H1 (cell line): ENCODE data around the gene TMEM25. TPM values are rescaled to one million over a fixed set of nuclear protein-coding genes. Genes with fewer than 3 reads are reported as not detected.

Source experiments
- CTCF ChIA-PET: fragments of 300-600 bp; sonication (Branson Sonifier 250); formaldehyde crosslinking; loops from one replicate; lab custom pipeline; 2021; ENCODE audit not compliant: partially characterized antibody; lab: Charles Lee
- POLR2A ChIA-PET: fragments of 300-600 bp; sonication (Branson Sonifier 250); formaldehyde crosslinking; loops from one replicate; lab custom pipeline; 2021; ENCODE audit warnings: inconsistent platforms; ENCODE audit not compliant: partially characterized antibody; lab: Charles Lee
- DNase-seq, 2 experiments: peaks; one replicate each; pipeline versions ENCODE4 v3.0.0 to v3.0.0-alpha.2; 2010 to 2022; ENCODE audit warnings: low spot score in 2 of 2, low read depth in 1 of 2, mixed read lengths in 1 of 2
- FAIRE-seq: peaks from 2 replicates; lab custom pipeline; 2011; peaks lifted over from hg19 to GRCh38; lab: Jason Lieb, UNC
- H2AFZ ChIP-seq: 2 replicates; pipeline ENCODE4 v1.8.1; 2012; ENCODE audit warnings: low read length, inconsistent platforms
- H2AK5ac ChIP-seq: 2 replicates; pipeline ENCODE4 v1.6.1; 2013; ENCODE audit warnings: low read depth, low read length
- H2BK120ac ChIP-seq: replicated peaks from 2 replicates; pipeline ENCODE3; 2013; ENCODE audit warnings: low read depth, low read length, inconsistent platforms
- H2BK12ac ChIP-seq: 2 replicates; pipeline ENCODE4 v1.6.1; 2013; ENCODE audit warnings: low read depth, low read length
- H2BK15ac ChIP-seq: 2 replicates; pipeline ENCODE4 v1.6.1; 2013; ENCODE audit warnings: low read length
- H2BK20ac ChIP-seq: 2 replicates; pipeline ENCODE4 v1.6.1; 2013; ENCODE audit warnings: low read length
- H2BK5ac ChIP-seq: 2 replicates; pipeline ENCODE4 v1.6.1; 2013; ENCODE audit warnings: low read depth, low read length
- H3K14ac ChIP-seq: 2 replicates; pipeline ENCODE4 v1.6.1; 2013; ENCODE audit warnings: inconsistent platforms; ENCODE audit not compliant: insufficient read length
- H3K18ac ChIP-seq: 2 replicates; pipeline ENCODE4 v1.6.1; 2013; ENCODE audit warnings: low read length; ENCODE audit errors: extremely low read depth
- H3K23ac ChIP-seq: 2 replicates; pipeline ENCODE4 v1.6.1; 2013; ENCODE audit warnings: inconsistent platforms; ENCODE audit not compliant: insufficient read length
- H3K23me2 ChIP-seq: 2 replicates; pipeline ENCODE4 v1.6.1; 2013; ENCODE audit warnings: low read depth, low read length
- H3K27ac ChIP-seq: 2 replicates; pipeline ENCODE4 v1.6.1; 2011; ENCODE audit warnings: low read depth, low read length, inconsistent platforms
- H3K27me3 ChIP-seq, 4 experiments: replicated peaks in 1 of 4; 1 replicate in 1 of 4; 2 replicates in 3 of 4; pipeline versions ENCODE4 v1.6.1 to v1.8.1; 2011 to 2013; ENCODE audit warnings: low read length in 3 of 4, mild to moderate bottlenecking in 3 of 4, inconsistent platforms in 2 of 4, mixed read lengths in 2 of 4, moderate library complexity in 1 of 4; ENCODE audit not compliant: control insufficient read depth in 3 of 4, insufficient read depth in 3 of 4; ENCODE audit errors: extremely low read depth in 1 of 4
- H3K36me3 ChIP-seq, 4 experiments: 2 replicates each; pipeline versions ENCODE4 v1.6.1 to v1.8.1; 2011 to 2013; ENCODE audit warnings: mild to moderate bottlenecking in 4 of 4, low read length in 3 of 4, moderate library complexity in 2 of 4, control low read depth in 1 of 4, inconsistent platforms in 1 of 4; ENCODE audit not compliant: insufficient read depth in 4 of 4, control insufficient read depth in 2 of 4
- H3K4ac ChIP-seq: replicated peaks from 2 replicates; pipeline ENCODE3; 2013; ENCODE audit warnings: low read length, low read depth, mixed read lengths, inconsistent platforms; ENCODE audit not compliant: insufficient read length
- H3K4me1 ChIP-seq, 4 experiments: replicated peaks in 1 of 4; 1 replicate in 1 of 4; 2 replicates in 3 of 4; pipeline versions ENCODE4 v1.6.1 to v1.8.1; 2011 to 2013; ENCODE audit warnings: low read length in 3 of 4, inconsistent platforms in 2 of 4, mixed read lengths in 1 of 4; ENCODE audit not compliant: insufficient read depth in 4 of 4, control insufficient read depth in 3 of 4
- H3K4me2 ChIP-seq, 2 experiments: 2 replicates each; pipeline versions ENCODE4 v1.6.1 to v1.8.1; 2011 to 2013; ENCODE audit warnings: low read depth in 2 of 2, low read length in 2 of 2, control low read depth in 1 of 2, inconsistent platforms in 1 of 2, mild to moderate bottlenecking in 1 of 2; ENCODE audit not compliant: insufficient read depth in 1 of 2
- H3K4me3 ChIP-seq, 4 experiments: fragments of 200-600, 300-600 bp in 1 of 4; sonication (generic), shearing (Covaris generic), sonication (Bioruptor Twin) in 1 of 4; 2 replicates each; pipeline versions ENCODE4 v1.5.1 to v1.8.1; 2011 to 2016; ENCODE audit warnings: low read length in 4 of 4, low read depth in 3 of 4, control low read depth in 2 of 4, inconsistent platforms in 2 of 4, mild to moderate bottlenecking in 2 of 4, mixed read lengths in 1 of 4, moderate library complexity in 1 of 4; ENCODE audit not compliant: insufficient read depth in 2 of 4; ENCODE audit errors: extremely low read depth in 1 of 4
- H3K56ac ChIP-seq: replicated peaks from 2 replicates; pipeline ENCODE3; 2013; ENCODE audit warnings: low read depth, mild to moderate bottlenecking, mixed read lengths, low read length, inconsistent platforms; ENCODE audit not compliant: insufficient read length
- H3K79me1 ChIP-seq: 2 replicates; pipeline ENCODE4 v1.6.1; 2013; ENCODE audit warnings: low read depth, low read length, control low read depth
- H3K79me2 ChIP-seq, 2 experiments: 2 replicates each; pipeline versions ENCODE4 v1.6.1 to v1.8.1; 2012 to 2013; ENCODE audit warnings: low read length in 2 of 2, mild to moderate bottlenecking in 2 of 2, inconsistent platforms in 1 of 2; ENCODE audit not compliant: insufficient read depth in 2 of 2, control insufficient read depth in 1 of 2
- H3K9ac ChIP-seq, 4 experiments: replicated peaks in 1 of 4; 1 replicate in 1 of 4; 2 replicates in 3 of 4; pipeline versions ENCODE4 v1.6.1 to v1.8.1; 2011 to 2013; ENCODE audit warnings: low read depth in 3 of 4, low read length in 3 of 4, control low read depth in 2 of 4, mild to moderate bottlenecking in 2 of 4, moderate library complexity in 2 of 4, inconsistent platforms in 1 of 4; ENCODE audit errors: extremely low read depth in 1 of 4
- H3K9me3 ChIP-seq, 2 experiments: 2 replicates each; pipeline versions ENCODE4 v1.6.1 to v1.8.1; 2012 to 2013; ENCODE audit warnings: mild to moderate bottlenecking in 2 of 2, moderate library complexity in 2 of 2, control low read depth in 1 of 2, inconsistent platforms in 1 of 2, low read depth in 1 of 2, low read length in 1 of 2, mixed read lengths in 1 of 2; ENCODE audit not compliant: insufficient read depth in 2 of 2
- H4K20me1 ChIP-seq, 2 experiments: replicated peaks in 1 of 2; 2 replicates each; pipeline versions ENCODE3 to v1.8.1; 2011 to 2013; ENCODE audit warnings: inconsistent platforms in 2 of 2, low read length in 2 of 2, mild to moderate bottlenecking in 1 of 2; ENCODE audit not compliant: insufficient read depth in 2 of 2, control insufficient read depth in 1 of 2
- H4K5ac ChIP-seq: 2 replicates; pipeline ENCODE4 v1.6.1; 2013; ENCODE audit warnings: low read length, low read depth, mixed read lengths, inconsistent platforms; ENCODE audit not compliant: insufficient read length
- H4K8ac ChIP-seq: 2 replicates; pipeline ENCODE4 v1.8.0; 2013; ENCODE audit warnings: mild to moderate bottlenecking, moderate library complexity, low read length, inconsistent platforms; ENCODE audit not compliant: insufficient read depth; ENCODE audit errors: extremely low read depth
- H4K91ac ChIP-seq: replicated peaks from 2 replicates; pipeline ENCODE3; 2013; ENCODE audit warnings: low read length, mixed read lengths, inconsistent platforms; ENCODE audit not compliant: insufficient read length
- ATF3 ChIP-seq: IDR thresholded peaks from 2 replicates; pipeline ENCODE4 v1.6.1; 2011; ENCODE audit warnings: low read depth, mild to moderate bottlenecking, low read length; ENCODE audit not compliant: insufficient read depth
- BRCA1 ChIP-seq: IDR thresholded peaks from 2 replicates; pipeline ENCODE4 v1.6.1; 2012; ENCODE audit warnings: low read depth, low read length, improper control_type of control experiment
- CBX5 ChIP-seq: fragments of 300-800, 300-1000 bp; sonication (generic); IDR thresholded peaks from 2 replicates; pipeline ENCODE4 v1.7.1; 2016; ENCODE audit warnings: antibody characterized with exemption, low read length, low read depth
- CBX8 ChIP-seq: fragments of 300-800, 300-1000 bp; sonication (generic); IDR thresholded peaks from 2 replicates; pipeline ENCODE4 v1.7.1; 2016; ENCODE audit warnings: low read depth, low read length, borderline replicate concordance
- CHD2 ChIP-seq: IDR thresholded peaks from 2 replicates; pipeline ENCODE4 v1.6.1; 2012; ENCODE audit warnings: low read length, improper control_type of control experiment
- FOSL1 ChIP-seq: IDR thresholded peaks from 2 replicates; pipeline ENCODE4 v1.6.1; 2011; ENCODE audit warnings: mild to moderate bottlenecking, low read depth, low read length, moderate library complexity; ENCODE audit not compliant: insufficient read depth
- JUN ChIP-seq: IDR thresholded peaks from 2 replicates; pipeline ENCODE4 v1.6.1; 2011; ENCODE audit warnings: low read depth, mild to moderate bottlenecking, improper control_type of control experiment, low read length
- KDM5A ChIP-seq: fragments of 200-600 bp; IDR thresholded peaks from 2 replicates; pipeline ENCODE4 v1.7.1; 2012; ENCODE audit warnings: mild to moderate bottlenecking, low read length, inconsistent platforms, mixed read lengths
- POLR2A ChIP-seq, 2 experiments: IDR thresholded peaks; 1 replicate in 1 of 2; 2 replicates in 1 of 2; pipeline ENCODE4 v1.6.1; 2011; ENCODE audit warnings: low read depth in 2 of 2, low read length in 2 of 2, mild to moderate bottlenecking in 2 of 2; ENCODE audit errors: control extremely low read depth in 1 of 2
- POU5F1 ChIP-seq: IDR thresholded peaks from 2 replicates; pipeline ENCODE4 v1.6.1; 2011; ENCODE audit warnings: low read depth, mild to moderate bottlenecking, low read length, moderate library complexity
- RNF2 ChIP-seq: fragments of 200-900, 300-1000 bp; sonication (generic); IDR thresholded peaks from 2 replicates; pipeline ENCODE4 v1.7.1; 2016; ENCODE audit warnings: borderline replicate concordance, low read depth, mild to moderate bottlenecking, antibody characterized with exemption, low read length; ENCODE audit not compliant: poor library complexity, severe bottlenecking; ENCODE audit errors: missing control alignments
- RXRA ChIP-seq: IDR thresholded peaks from 2 replicates; pipeline ENCODE4 v1.6.1; 2011; ENCODE audit warnings: low read depth, mild to moderate bottlenecking, low read length, moderate library complexity; ENCODE audit not compliant: insufficient read depth
- SIRT6 ChIP-seq: IDR thresholded peaks from one replicate; pipeline ENCODE4 v1.7.1; 2012; ENCODE audit warnings: low read length, inconsistent platforms
- SP2 ChIP-seq: IDR thresholded peaks from 2 replicates; pipeline ENCODE4 v1.6.1; 2012; ENCODE audit warnings: mild to moderate bottlenecking, low read length, inconsistent platforms
- TAF1 ChIP-seq: IDR thresholded peaks from 2 replicates; pipeline ENCODE4 v1.6.1; 2011; ENCODE audit warnings: mild to moderate bottlenecking, low read depth, low read length
- WGBS, 2 experiments: shearing (Covaris generic) in 1 of 2; methylation state at CpG; one replicate each; pipeline versions ENCODE4 v1.1.6 to v1.1.7; 2013 to 2015; ENCODE audit warnings: low lambda C conversion rate in 2 of 2, mixed read lengths in 2 of 2, inconsistent platforms in 1 of 2, low coverage in 1 of 2, missing lambda C conversion rate in 1 of 2; ENCODE audit not compliant: insufficient replicate concordance in 2 of 2, insufficient coverage in 1 of 2, insufficient read length in 1 of 2; ENCODE audit errors: extremely low coverage in 1 of 2, missing lambda C conversion rate in 1 of 2; 5-methylcytosine and 5-hydroxymethylcytosine counted together
- polyA plus RNA-seq, 7 experiments: library from polyadenylated mRNA; depleted of rRNA in 3 of 7; stranded (reverse) in 5 of 7; unstranded in 2 of 7; fragments of >200 nt in 5 of 7; fragments of 200-250 nt in 2 of 7; gene quantifications; 1 replicate in 5 of 7; 2 replicates in 1 of 7; 4 replicates in 1 of 7; pipeline versions ENCODE4 v1.2.1 to v1.2.3, GENCODE V29; 2011 to 2013; ENCODE audit warnings: missing spikeins in 2 of 7, mixed read lengths in 2 of 7
- total RNA-seq: library from RNA; stranded (reverse); fragmentation: NEBNext Ultra II Directional; extraction: Animal tissue kit (Norgen Biotek cat#: 25700); gene quantifications from 2 replicates; pipeline ENCODE4 v1.2.1, GENCODE V29; 2021

The TMEM25 gene
- total and polyA plus RNA-seq, 2 of the 8 experiments (the other 6 are each of a cell fraction or from before 2014, with no cell fraction given) = 18.3 to 26.8 TPM

GRCh38 chr11:118545533-118545932, 14.5 kb downstream of the TMEM25 start:
- Histone ChIP-seq H3K56ac (no peak overlapping the region), H3K23ac (no peak overlapping the region), H4K91ac (no peak overlapping the region), H3K14ac (no peak overlapping the region), H2BK15ac (no peak overlapping the region), H2BK12ac (no peak overlapping the region), H2AFZ (no peak overlapping the region), H3K23me2 (0 out of 2 replicates have a peak, but pooled peaks cover 2% of the 10 kb centered on the region), H4K8ac (no peak overlapping the region), H4K5ac (no peak overlapping the region), H3K79me2 (no peaks in the 10 kb centered on the region), H2AK5ac (no peak overlapping the region), H2BK20ac (no peak overlapping the region), H3K9ac (no peak overlapping the region), H3K27me3 (no peaks in the 10 kb centered on the region), H3K27ac (no peak overlapping the region), H2BK5ac (no peak overlapping the region), H3K9me3 (no peaks in the 10 kb centered on the region), H3K4me2 (no peak overlapping the region), H4K20me1 (peaks cover 0 to 1% of the 10 kb centered on the region in 2 experiments), H3K4ac (no peak overlapping the region), H3K4me1 (no peaks in the 10 kb centered on the region), H3K36me3 (peaks cover 0 to 3% (median 0%) of the 10 kb centered on the region in 4 experiments; a peak in 2 of 8 replicates), H3K18ac (no peak overlapping the region), H2BK120ac (no peak overlapping the region), H3K79me1 (no peaks in the 10 kb centered on the region), H3K4me3 (no peak overlapping the region)
- WGBS, 2 experiments = 87% methylated on average over 5 of the region's 5 CpGs; no CpG with 5 or more reads in 1 of the 2 experiments
- no peak for DNase-seq
- ChIA-PET POLR2A (interaction anchor here (0.8 kb wide), 1 partner anchor 119 kb away, joined by 3 read pairs; no protein-coding TSS in a partner anchor), CTCF (interaction anchor here (1.9 kb wide), 1 partner anchor 17 kb away, joined by 4 read pairs; no protein-coding TSS in a partner anchor)
- FAIRE-seq = no peak
- TF ChIP-seq CBX8 (no peak), ATF3 (no peak), FOSL1 (no peak), JUN (no peak), CHD2 (no peak), KDM5A (no peak), SIRT6 (no peak), RNF2 (no peak), RXRA (no peak), POU5F1 (no peak), CBX5 (no peak), SP2 (no peak), TAF1 (no peak), BRCA1 (no peak), POLR2A (IDR thresholded peaks at IDR 0.05; ENCODE audit: control extremely low read depth in 1 of 2, low read depth in 2 of 2, low read length in 2 of 2) (no peak)
